ENCODE results near the gene KCTD1.

Gene KCTD1

DNA sequence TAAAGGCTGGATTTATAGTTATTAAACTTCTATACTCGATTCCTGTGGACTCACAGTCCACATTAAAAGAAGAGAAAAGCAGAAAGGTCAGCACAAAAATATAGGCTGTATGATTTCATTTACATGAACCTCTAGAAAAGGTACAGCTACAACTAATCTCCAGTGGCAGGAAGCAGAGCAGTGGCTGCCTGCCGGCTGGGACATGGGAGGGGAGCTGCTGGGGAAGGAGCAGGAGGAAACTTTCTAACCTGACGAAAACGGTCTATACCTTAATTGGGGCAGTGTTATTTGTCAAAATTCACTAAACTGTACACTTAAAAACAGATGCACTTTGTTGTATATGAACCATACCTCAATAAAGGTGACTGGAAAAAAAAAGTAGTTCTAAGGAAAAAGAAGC, 26.7 kb downstream of the KCTD1 start:
- DNase-seq: no peak

DNA sequence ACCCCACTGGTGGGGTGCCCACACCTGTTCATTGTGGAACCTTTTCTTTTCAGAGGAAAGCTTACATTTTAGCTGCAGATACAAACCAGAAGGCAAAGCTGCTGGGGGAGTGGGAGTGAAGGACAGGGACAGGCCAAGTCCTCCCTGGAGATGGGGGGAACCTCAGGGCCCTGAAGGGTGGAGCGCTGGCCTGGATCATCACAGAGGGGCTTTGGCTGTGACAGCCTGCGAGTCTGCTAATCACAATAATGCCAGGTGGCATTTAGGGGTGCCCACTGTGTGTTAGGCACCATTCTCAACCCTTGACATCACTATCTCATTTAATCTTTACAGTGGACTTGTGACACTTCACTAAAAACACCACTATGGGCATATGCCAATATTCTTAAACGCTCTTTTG, 27.4 kb downstream of the KCTD1 start:
- DNase-seq: no peak

DNA sequence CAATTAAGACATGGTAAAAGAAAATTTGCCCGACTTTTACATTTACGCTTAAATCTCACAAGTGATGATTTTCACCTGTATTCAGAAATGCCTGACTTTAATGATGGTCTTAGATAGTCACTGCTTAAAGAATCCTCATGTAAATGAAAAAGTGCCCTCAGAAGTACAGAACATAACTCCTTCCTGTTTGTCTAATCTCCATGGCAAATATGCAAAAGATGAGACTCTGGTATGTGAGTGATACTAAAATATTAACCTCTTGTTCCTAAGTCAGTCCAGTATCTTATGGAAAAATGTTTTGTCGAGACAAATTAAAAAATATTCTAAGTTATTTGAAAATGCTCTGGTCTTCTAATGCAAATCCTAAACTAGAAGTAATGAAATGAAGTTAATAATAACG, 29.2 kb downstream of the KCTD1 start:
- no peak for DNase-seq

DNA sequence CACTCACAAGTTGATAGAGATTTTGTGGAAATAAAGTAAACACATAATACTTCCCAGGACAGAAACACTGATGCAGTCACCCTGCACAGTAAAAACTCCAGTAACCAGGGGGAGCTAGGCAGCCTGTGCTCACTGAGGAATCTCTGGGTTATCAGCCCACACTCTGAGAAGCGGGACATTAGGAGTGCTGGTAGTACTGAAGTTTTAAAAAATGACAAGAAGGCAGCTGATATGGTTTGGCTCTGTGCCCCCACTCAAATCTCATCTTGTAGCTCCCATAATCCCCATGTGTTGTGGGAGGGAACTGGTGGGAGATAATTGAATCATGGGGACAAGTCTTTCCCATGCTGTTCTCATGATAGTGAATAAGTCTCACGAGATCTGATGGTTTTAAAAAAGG, 31.4 kb downstream of the KCTD1 start:
- no peak for DNase-seq

DNA sequence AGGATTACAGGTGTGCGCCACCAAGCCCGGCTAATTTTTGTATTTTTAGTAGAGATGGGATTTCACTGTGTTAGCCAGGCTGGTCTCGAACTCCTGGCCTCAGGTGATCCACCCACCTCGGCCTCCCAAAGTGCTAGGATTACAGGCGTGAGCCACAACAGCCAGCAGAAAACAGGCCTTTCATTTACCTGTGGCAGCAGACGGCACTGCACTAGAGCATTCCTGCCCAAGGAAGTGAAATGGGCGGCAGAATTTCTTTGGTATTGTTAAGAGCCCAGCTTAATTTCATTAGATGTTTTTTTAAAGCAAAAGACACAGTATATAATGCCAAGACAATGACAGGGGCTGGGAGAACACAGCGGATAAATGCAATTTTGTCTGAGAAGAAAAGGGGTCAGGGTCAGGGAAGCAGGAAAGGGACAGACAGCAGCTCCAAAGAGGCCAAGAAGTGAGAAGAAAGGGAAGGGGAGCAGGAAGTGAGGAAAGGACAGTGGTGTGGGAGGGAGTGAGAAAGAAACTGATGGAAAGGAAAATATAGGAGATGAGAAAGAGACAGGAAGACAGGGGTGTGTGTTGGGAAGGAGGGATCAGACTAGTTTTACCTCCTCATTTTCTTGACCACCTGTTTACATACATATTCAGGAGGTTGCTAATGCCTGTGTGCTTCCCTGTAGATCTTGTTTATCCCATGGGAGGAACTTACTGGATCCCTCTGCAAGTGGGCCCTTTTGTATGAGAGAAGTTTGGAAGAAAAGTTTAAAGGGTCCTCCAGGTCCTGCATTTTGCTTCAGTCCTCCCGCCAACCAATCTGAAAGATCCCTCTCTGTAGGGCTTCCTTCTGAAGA, 32.5 kb downstream of the KCTD1 start:
- no peak for DNase-seq

DNA sequence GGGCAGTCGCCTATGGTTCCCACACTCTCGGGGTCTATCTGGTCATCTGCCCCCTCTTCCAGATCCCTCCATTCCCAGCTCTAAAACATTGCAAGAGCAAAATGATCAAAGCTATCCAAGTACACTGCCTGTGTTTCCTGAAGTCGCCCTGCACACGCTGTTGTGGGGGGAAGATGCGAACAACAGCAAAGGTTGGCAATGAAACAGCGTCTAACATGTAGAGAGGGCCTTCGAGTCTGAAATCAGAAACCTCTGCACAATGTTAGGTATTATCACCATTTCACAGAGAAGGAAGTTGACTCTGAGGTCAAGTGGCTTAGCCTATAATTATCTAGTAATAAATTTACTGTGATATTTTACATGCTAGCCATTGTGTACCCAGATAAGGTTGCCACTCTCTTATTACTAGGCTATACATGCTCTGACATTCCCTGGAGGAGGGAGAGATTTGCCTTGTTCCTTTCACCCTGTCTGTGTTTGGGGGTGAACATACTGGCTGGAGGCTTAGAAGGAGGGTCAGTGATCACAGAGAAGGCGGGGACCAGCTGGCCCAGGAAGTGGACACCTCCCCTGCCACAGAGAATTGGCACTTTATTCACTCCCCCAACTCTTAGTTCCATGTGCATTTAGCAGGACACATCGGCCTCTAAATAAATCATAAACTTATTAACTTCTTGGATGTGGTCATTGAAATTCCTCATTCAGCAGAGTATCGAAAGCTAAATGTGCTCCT, 36.8 kb downstream of the KCTD1 start:
- no peak for DNase-seq

DNA sequence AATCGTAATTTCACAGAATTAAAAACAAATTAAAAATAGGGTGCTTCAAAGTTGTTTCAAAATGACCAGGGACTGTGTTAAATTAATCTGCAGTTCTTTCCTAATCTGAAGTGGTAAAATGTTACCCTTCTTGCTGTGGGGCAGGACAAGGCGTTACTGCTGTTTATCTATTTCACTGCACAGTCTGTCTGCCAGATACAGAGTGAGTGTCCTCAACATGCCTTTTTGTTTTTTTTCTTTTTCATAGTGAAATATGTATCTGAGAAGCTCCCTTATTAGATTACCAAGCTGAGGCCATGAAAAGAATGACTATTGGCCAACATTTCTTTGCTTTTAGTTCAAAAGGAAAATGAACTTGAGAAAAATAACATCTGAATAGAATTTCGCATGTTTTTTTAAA, 38.0 kb downstream of the KCTD1 start:
- no peak for DNase-seq

DNA sequence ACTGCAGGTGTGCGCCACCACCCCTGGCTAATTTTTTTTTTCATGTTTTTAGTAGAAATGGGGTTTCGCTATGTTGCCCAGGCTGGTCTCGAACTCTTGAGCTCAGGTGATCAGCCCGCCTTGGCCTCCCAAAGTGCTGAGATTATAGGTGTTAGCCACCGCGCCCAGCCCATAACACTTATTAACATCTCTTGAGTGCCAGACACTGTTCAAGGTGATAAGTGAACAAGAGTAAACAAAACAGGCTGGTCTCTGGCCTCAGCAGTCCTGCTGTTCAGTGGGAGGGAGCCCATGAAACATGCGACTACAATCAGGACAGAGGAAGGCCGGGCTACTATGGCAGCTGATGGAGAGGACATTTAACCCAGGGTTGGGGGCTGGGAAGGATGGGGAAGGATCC, 42.3 kb downstream of the KCTD1 start:
- DNase-seq: no peak

DNA sequence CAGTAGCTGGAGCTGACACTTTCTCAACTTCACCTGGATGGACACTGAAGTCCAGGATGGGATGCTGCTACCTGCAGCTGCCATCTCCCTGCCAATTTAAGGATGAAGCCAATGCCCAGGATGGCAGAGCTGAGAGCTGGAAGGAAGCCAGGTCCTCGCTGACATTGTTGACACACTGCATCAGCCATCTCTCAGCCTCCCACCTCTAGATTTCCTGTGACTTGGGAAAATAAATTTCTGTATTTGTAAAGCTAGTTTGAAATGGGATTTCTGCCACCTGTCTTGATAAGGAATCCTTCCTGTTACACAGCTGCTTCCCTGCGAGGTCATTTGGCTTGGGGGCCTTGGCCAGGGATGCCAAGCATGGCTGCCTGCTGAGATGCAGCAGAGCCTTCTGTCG, 43.5 kb downstream of the KCTD1 start:
- no peak for DNase-seq

DNA sequence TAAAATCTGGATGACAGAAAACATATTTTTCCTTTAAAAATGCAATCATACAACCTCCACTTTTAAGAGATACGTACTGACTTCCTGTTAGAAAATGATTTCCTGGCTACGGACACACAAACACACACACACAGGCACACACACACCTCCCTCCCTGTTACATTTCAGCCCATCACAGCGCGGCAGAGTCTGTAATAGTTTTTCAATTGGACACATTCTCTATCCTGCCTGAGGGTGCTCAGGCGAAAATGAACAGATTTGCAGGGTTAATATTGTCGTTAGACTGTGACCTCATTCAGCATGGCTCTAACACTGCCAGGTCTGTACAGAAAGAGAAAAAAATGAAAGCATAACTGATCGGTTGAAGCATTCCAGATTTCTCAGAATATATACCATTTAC, 45.0 kb downstream of the KCTD1 start:
- DNase-seq: no peak

DNA sequence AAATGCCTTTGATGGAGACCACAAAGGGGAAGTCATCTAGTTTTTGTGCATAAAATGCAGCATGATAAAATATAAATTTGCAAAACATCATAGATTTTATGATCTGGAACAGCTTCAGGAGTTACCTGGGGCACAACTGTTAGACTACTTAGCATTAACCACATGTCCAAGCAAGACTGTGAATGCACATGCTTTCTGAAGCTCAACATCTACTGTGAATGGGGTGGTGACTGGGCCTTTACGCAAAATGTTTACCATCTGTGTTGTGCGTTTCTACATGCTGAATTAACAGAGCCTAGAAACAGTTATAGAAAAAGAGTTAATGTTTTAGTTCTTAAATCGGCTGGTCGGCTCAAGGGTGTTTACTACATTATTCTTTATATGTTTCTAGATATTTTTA, 45.5 kb downstream of the KCTD1 start:
- no peak for DNase-seq

DNA sequence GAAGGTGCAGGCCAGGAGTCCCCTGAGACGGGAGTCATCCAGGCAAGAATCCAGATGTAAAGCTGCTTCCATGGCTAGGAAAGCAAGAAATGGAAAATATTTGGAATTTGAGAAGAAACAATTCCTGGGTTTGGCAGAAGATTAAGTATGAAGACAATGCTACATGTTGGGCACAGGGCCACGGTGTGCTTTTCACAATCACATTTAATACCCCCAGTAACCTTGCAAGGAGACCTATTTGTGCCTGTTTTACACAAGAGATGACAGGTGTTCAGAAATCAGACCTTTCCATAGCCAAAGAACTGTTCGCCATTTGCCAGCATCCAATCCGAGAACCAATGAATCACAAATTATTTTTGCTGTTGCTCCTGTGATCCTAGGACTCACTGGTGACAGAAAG, 50.5 kb downstream of the KCTD1 start:
- no peak for DNase-seq

DNA sequence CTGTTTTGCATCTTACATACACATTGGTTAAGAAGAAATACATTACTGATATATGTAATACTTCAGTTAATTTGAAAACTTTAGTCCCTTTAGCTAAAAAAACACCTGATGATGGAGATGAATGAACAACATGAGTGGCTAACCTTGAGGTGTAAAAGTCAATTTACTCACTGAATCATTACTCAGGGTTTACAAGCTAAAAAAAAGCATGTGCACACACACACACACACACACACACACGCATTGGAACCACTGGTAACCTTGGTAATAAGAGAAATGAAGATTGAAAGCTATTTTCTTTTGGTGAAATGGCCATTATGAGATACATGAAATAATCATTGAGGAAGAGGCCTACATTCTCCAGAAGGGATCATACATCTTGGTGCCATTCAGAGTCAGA, 51.8 kb downstream of the KCTD1 start:
- DNase-seq: no peak

DNA sequence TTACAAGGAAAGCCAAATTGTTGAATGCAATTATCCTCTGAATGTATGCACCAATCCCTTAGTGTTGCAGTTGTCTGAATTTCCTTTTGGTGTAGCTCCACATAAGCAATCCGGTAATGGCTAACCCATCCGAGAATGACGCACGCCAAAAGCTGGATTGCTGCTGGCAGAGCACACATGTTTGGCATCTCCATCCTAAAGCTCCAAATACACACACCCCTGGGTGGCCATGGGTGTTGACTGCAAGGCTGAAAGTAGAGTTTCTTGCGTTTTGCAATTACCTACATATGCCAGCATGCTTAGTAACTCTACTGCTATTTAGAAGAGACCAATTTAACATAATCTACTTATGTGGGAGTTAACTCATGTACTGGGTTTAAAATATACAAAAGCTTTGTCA, 53.1 kb downstream of the KCTD1 start:
- DNase-seq: no peak

DNA sequence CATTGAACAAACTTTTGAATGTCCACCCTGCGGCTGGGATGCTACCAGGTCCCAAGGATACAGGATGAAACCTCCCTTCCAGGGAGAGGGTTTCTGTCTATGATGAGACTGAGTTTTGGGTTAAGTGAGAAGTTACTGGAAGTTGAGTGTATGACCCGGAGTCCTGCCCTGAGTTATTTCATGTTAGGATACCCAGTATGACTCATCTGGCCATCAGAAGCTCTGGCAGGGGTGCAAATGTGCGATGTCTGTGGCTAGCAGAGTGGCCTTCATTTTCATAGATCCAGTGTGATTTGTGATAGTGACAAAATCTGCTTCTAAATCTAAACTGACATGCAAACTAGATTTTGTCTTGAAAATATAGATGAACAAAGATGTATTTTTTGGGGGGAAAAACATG, 55.3 kb downstream of the KCTD1 start:
- DNase-seq: no peak

DNA sequence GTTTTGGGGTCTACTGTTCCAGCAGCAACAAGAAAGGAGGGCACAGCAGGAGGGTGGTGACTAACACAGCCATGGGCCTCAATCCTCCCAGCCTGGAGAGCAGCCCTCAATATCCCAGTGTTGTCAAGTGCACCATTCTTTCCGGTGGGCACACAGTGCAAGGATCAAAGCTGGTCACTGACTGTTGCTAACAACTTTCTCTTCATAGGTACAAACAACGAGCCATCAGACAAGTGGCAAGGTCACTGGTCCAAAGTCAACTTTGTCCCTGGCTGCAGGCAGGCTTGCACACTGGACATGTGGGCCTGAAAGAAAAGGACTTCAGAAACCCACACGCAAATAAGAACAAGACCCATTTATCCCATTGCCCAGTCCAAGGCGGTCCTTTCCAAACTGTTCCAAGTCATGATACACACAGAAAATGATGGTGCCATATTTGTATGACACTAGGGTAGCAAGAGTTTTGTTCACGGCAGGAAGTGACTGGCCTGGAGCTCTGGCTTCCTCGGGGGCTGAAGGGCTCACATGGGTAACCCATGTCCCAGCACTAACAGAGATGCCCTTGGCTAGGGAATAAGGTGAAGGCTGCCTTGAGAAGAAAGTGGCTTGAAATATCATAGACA, 57.0 kb downstream of the KCTD1 start:
- no peak for DNase-seq

DNA sequence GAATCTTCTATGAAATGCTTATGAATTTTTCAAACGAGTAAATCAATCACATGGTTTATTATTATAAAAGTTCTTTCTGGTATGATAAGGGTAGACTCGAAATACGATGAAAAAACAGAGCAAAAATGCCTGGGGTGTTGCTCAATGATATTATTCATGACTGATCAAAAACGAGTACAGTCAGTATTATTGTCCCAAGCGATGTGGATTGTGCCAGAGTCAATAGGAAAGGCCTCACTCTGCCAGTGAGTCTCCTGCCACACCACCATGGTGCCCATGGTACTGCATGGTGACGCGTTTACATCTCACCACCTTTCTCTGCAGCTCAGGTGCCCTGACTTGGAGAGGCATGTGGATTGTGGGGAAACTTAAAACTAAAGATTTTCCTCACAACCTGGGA, 58.5 kb downstream of the KCTD1 start:
- no peak for DNase-seq

DNA sequence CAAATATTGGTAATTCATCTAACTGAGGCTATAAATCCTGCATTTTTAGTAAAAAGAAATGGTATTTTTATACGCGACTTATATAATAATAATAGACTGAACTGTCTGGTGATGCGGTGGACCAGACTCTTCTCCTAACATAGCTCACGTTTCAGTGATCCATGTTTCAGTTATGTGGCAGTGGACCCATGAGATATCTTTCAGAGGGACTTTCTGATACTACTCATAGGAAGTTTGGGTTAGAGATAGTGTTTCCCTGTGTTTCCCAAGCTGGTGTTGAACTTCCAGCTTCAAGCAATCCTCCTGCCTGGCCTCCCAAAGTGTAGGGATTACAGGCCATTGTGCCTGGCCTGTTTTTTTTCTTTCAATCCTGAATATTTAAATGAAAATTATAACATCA, 59.2 kb downstream of the KCTD1 start:
- DNase-seq: no peak

DNA sequence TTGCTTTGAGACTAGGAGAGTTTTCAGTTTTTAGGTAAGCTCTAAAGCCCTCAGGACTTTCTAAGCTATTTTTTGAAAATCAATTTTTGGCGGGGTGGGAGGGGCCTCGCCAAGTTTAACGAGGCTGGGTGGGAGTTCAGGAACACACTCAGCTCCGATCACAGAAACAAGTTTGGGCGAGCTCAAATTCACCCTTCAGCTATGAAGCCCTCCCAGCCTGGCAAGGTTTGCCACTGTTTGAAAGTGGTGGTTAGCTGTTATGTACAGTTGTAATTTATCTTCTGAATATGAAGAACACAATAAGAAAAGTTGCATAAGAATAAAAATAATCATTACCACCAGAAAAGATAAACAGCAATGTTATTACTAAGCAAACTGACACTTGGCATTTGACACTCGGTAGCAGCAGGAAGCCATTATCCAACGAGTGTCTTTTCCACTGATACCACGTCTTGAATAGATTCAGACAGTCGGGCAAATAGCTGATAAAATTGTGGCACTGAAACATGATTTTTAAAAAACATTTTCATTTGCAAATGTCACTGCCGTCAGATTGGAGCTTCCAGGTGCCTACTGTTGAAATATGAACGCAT, 59.8 kb downstream of the KCTD1 start:
- DNase-seq: no peak

DNA sequence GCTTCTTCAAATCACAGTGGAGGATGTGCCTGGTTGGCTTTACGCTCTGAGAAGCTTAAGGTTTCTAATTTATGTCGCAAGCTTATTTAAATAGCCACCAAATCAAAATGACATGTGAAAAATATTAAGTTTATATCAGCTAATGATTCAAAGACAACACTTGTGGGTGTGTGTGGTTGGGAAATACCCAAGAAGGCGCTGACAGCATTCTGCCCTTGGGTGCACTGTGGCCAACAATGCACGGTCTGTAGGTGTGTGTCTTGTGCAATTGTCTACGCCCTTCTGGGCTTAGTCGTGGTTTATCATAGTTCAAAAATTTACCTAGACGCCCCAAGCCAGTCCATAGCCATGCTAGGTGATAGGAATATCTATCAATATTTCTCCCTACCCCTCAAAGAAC, 60.9 kb downstream of the KCTD1 start:
- DNase-seq: no peak

DNA sequence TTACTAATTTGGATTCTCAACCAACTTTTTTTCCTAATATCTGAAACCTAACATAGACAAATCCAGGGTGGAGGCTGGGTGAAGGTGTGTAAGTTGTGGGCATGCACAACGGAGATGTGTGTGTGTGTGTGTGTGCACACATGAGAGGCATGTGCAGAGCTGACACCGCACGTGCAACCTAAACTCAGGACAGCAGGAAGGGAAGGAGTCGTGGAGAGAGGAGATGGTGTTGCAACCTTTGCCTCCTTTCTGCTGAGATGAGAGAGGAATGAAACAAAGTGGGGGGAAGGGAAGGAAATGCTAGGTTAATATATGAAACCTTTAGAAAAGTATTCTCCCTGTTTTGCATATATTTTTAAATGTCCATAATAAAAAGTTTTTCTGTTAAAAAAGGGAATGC, 64.7 kb downstream of the KCTD1 start:
- DNase-seq: no peak

DNA sequence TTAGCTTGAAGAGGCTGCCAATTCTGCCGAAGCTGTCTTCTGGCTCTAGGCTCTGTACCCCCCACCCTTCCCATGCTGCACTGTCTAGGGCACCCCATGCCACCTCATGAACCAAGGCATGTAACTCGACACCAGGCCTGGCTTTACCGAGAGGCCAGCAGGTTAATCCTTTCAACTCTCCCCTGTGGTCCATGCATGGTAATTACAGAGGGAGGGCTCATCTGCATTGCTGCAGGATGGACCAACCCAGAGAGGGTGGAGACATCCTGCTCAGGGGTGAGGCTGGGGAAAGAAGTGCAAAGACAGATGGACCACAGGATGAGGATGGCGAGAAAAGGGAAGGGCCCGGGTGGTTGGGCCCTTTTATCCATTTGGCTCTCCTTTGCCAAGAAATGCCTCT, 65.8 kb downstream of the KCTD1 start:
- no peak for DNase-seq

DNA sequence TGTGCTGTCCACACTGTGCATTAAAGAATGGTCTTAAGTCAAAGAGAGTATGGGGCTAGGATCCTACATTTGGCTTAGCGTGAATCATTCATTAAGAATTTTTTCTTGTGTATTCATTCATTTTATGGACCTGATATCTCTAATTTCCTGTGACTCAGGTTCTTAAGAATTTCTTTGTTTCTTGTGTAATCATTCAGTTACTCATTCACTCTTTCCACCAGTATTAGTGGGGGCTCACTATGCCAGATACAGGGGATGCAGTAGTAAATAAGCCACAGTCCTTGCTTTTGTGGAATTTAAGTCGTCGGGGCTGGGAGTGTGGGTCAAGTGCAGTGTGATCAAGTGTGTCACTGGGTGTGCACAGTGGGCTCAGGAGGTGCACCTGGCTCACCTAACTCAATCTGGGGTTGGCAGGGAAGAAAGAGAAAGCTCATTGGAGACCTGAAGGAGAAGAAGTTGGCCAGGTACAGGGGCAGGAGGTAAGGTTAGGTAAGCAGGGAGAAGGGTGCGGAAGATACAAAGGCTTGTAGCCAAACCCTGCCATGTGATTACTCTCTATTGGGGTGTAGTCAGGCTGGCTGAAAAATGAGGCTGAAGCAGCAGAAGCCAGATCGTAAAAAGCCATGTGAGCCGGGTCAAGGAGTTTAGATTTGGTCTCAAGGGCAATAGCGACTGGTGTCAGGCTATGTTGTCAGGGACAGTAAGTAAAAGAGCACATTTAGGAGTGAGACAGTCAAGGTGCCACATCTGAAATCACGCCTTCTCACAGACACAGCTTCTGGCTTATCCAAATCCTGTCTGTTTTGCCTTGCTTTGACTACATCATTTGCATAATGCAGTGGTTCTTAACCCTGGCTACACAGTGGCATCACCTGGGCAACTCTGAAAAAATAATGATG, 67.2 kb downstream of the KCTD1 start:
- DNase-seq: no peak

Data from stimulated activated CD4-positive, alpha-beta T cell treated with anti-CD3 and anti-CD28 coated beads, Interleukin-4, amount 100 ng/mL, for 4 hours (primary cell).